ENCODE measurements around the gene VSNL1.

The VSNL1 gene

GRCh38 chr2:17583166-17583565 is 42.7 kb downstream of the VSNL1 start:
- no peaks in the 10 kb centered on the region for H3K4me1 ChIP-seq
- no peak for TF ChIP-seq CTCF (IDR thresholded peaks at IDR 0.05)
- no peaks in the 10 kb centered on the region for H3K79me2 ChIP-seq
- H2AFZ ChIP-seq = no peak overlapping the region
- no peaks in the 10 kb centered on the region for H3K9me3 ChIP-seq (ENCODE audit: control insufficient read depth, low read length)
- no peak overlapping the region for H3K4me2 ChIP-seq (ENCODE audit: low read length)
- H3K27me3 ChIP-seq (ENCODE audit: control insufficient read depth, insufficient read depth, low read length) = no peaks in the 10 kb centered on the region
- no peak overlapping the region for H3K4me3 ChIP-seq (ENCODE audit: low read depth, low read length)
- H3K36me3 ChIP-seq (ENCODE audit: control insufficient read depth, insufficient read depth, low read length) = no peaks in the 10 kb centered on the region
- no peak overlapping the region for H3K27ac ChIP-seq
- H3K9ac ChIP-seq = no peak overlapping the region

- no peaks in the 10 kb centered on the region for H3K4me1 ChIP-seq
- H3K27ac ChIP-seq = no peak overlapping the region
- no peak overlapping the region for H2AFZ ChIP-seq
- TF ChIP-seq CTCF (IDR thresholded peaks at IDR 0.05) = no peak
- H3K9ac ChIP-seq = no peak overlapping the region
- H3K9me3 ChIP-seq (ENCODE audit: control insufficient read depth, low read length) = no peaks in the 10 kb centered on the region
- H3K79me2 ChIP-seq = no peaks in the 10 kb centered on the region
- H3K4me3 ChIP-seq (ENCODE audit: low read depth, low read length) = no peak overlapping the region
- no peaks in the 10 kb centered on the region for H3K27me3 ChIP-seq (ENCODE audit: control insufficient read depth, insufficient read depth, low read length)
- no peak overlapping the region for H3K4me2 ChIP-seq (ENCODE audit: low read length)
- H3K36me3 ChIP-seq (ENCODE audit: control insufficient read depth, insufficient read depth, low read length) = no peaks in the 10 kb centered on the region
Observed at GRCh38 chr2:17583646-17584045, 43.1 kb downstream of the VSNL1 start.

- no peaks in the 10 kb centered on the region for H3K9me3 ChIP-seq (ENCODE audit: control insufficient read depth, low read length)
- no peaks in the 10 kb centered on the region for H3K27me3 ChIP-seq (ENCODE audit: control insufficient read depth, insufficient read depth, low read length)
- H3K4me1 ChIP-seq = no peaks in the 10 kb centered on the region
- no peak for TF ChIP-seq CTCF (IDR thresholded peaks at IDR 0.05)
- H3K36me3 ChIP-seq (ENCODE audit: control insufficient read depth, insufficient read depth, low read length) = no peaks in the 10 kb centered on the region
- no peak overlapping the region for H3K9ac ChIP-seq
- no peak overlapping the region for H3K4me2 ChIP-seq (ENCODE audit: low read length)
- no peak overlapping the region for H2AFZ ChIP-seq
- H3K27ac ChIP-seq = no peak overlapping the region
- H3K4me3 ChIP-seq (ENCODE audit: low read depth, low read length) = no peak overlapping the region
- H3K79me2 ChIP-seq = no peaks in the 10 kb centered on the region
Observed at GRCh38 chr2:17584689-17585088, 44.2 kb downstream of the VSNL1 start.

GRCh38 chr2:17587469-17587868 is 47.0 kb downstream of the VSNL1 start:
- Histone ChIP-seq H3K4me3 (ENCODE audit: low read depth, low read length) (no peak overlapping the region), H2AFZ (no peak overlapping the region), H3K4me1 (no peaks in the 10 kb centered on the region), H3K79me2 (no peaks in the 10 kb centered on the region), H3K4me2 (ENCODE audit: low read length) (no peak overlapping the region), H3K9ac (no peak overlapping the region), H3K9me3 (ENCODE audit: control insufficient read depth, low read length) (no peaks in the 10 kb centered on the region), H3K27me3 (ENCODE audit: control insufficient read depth, insufficient read depth, low read length) (no peaks in the 10 kb centered on the region), H3K27ac (no peak overlapping the region), H3K36me3 (ENCODE audit: control insufficient read depth, insufficient read depth, low read length) (no peaks in the 10 kb centered on the region)
- TF ChIP-seq CTCF (IDR thresholded peaks at IDR 0.05) = no peak

GRCh38 chr2:17588031-17588430 is 47.5 kb downstream of the VSNL1 start:
- no peak overlapping the region for H3K27ac ChIP-seq

More at GRCh38 chr2:17588031-17588430, 47.5 kb downstream of the VSNL1 start:
- H3K27me3 ChIP-seq (ENCODE audit: control insufficient read depth, insufficient read depth, low read length) = no peaks in the 10 kb centered on the region
- no peaks in the 10 kb centered on the region for H3K9me3 ChIP-seq (ENCODE audit: control insufficient read depth, low read length)
- H2AFZ ChIP-seq = no peak overlapping the region
- no peak overlapping the region for H3K9ac ChIP-seq
- H3K4me3 ChIP-seq (ENCODE audit: low read depth, low read length) = no peak overlapping the region
- no peaks in the 10 kb centered on the region for H3K36me3 ChIP-seq (ENCODE audit: control insufficient read depth, insufficient read depth, low read length)
- no peak overlapping the region for H3K4me2 ChIP-seq (ENCODE audit: low read length)
- no peaks in the 10 kb centered on the region for H3K79me2 ChIP-seq
- no peak for TF ChIP-seq CTCF (IDR thresholded peaks at IDR 0.05)
- no peaks in the 10 kb centered on the region for H3K4me1 ChIP-seq
